ES-I3 (cell line): Measurements from ENCODE around the gene PTPN23.

ENCODE experiments used
- H3K36me3 ChIP-seq: 2 replicates; pipeline ENCODE4 v1.6.1; 2013; ENCODE audit warnings: mild to moderate bottlenecking, low read length, control low read depth, moderate library complexity; ENCODE audit not compliant: insufficient read depth
- H3K4me1 ChIP-seq: 2 replicates; pipeline ENCODE4 v1.6.1; 2013; ENCODE audit warnings: mild to moderate bottlenecking, control low read depth, low read length; ENCODE audit not compliant: insufficient read depth
- H3K9ac ChIP-seq: 2 replicates; pipeline ENCODE4 v1.6.1; 2013; ENCODE audit warnings: low read depth, mild to moderate bottlenecking, low read length, moderate library complexity
- H3K9me3 ChIP-seq: 2 replicates; pipeline ENCODE4 v1.6.1; 2013; ENCODE audit warnings: mild to moderate bottlenecking, low read length, moderate library complexity; ENCODE audit not compliant: control insufficient read depth, insufficient read depth

Gene PTPN23

GRCh38 chr3:47414666-47415587 is 34.1 kb downstream of the PTPN23 start:
- H3K9me3 ChIP-seq = no peaks in the 10 kb centered on the region
- H3K4me1 ChIP-seq = no peaks in the 10 kb centered on the region
- H3K9ac ChIP-seq = no peak overlapping the region
- H3K36me3 ChIP-seq = peaks cover 6% of the 10 kb centered on the region

GRCh38 chr3:47416041-47416440 is 35.2 kb downstream of the PTPN23 start:
- peaks cover 6% of the 10 kb centered on the region for H3K36me3 ChIP-seq
- no peaks in the 10 kb centered on the region for H3K4me1 ChIP-seq
- no peak overlapping the region for H3K9ac ChIP-seq
- H3K9me3 ChIP-seq = no peaks in the 10 kb centered on the region

GRCh38 chr3:47418167-47419082 is 37.6 kb downstream of the PTPN23 start:
- peaks cover 6% of the 10 kb centered on the region for H3K36me3 ChIP-seq
- H3K9ac ChIP-seq = no peak overlapping the region
- H3K9me3 ChIP-seq = no peaks in the 10 kb centered on the region
- 0 out of 2 replicates have a peak, but pooled peaks cover 3% of the 10 kb centered on the region for H3K4me1 ChIP-seq

GRCh38 chr3:47419083-47420043 is 38.5 kb downstream of the PTPN23 start:
- H3K4me1 ChIP-seq = 0 out of 2 replicates have a peak, but pooled peaks cover 3% of the 10 kb centered on the region
- H3K9me3 ChIP-seq = no peaks in the 10 kb centered on the region
- H3K9ac ChIP-seq = no peak overlapping the region
- no peaks in the 10 kb centered on the region; the same call in 1 of the 2 replicates for H3K36me3 ChIP-seq

GRCh38 chr3:47420044-47420430 is 39.2 kb downstream of the PTPN23 start:
- 0 out of 2 replicates have a peak, but pooled peaks cover 3% of the 10 kb centered on the region for H3K4me1 ChIP-seq
- no peaks in the 10 kb centered on the region for H3K9me3 ChIP-seq
- no peaks in the 10 kb centered on the region; the same call in 1 of the 2 replicates for H3K36me3 ChIP-seq
- no peak overlapping the region for H3K9ac ChIP-seq

- Histone ChIP-seq H3K9me3 (no peaks in the 10 kb centered on the region), H3K36me3 (no peaks in the 10 kb centered on the region; the same call in 1 of the 2 replicates), H3K9ac (no peak overlapping the region), H3K4me1 (0 out of 2 replicates have a peak, but pooled peaks cover 3% of the 10 kb centered on the region)
Observed at GRCh38 chr3:47420511-47421484, 40.0 kb downstream of the PTPN23 start.

- Histone ChIP-seq H3K9ac (no peak overlapping the region), H3K36me3 (peaks cover 3% of the 10 kb centered on the region)
Observed at GRCh38 chr3:47421741-47422649, 41.2 kb downstream of the PTPN23 start.

GRCh38 chr3:47422743-47423142 is 41.9 kb downstream of the PTPN23 start:
- Histone ChIP-seq H3K4me1 (0 out of 2 replicates have a peak, but pooled peaks cover 3% of the 10 kb centered on the region), H3K36me3 (peaks cover 3% of the 10 kb centered on the region; the same call in 1 of the 2 replicates), H3K9me3 (no peaks in the 10 kb centered on the region), H3K9ac (no peak overlapping the region)

More at GRCh38 chr3:47421741-47422649, 41.2 kb downstream of the PTPN23 start:
- Histone ChIP-seq H3K9me3 (no peaks in the 10 kb centered on the region), H3K4me1 (0 out of 2 replicates have a peak, but pooled peaks cover 3% of the 10 kb centered on the region)

GRCh38 chr3:47423548-47424145 is 42.8 kb downstream of the PTPN23 start:
- Histone ChIP-seq H3K9ac (no peak overlapping the region), H3K4me1 (0 out of 2 replicates have a peak, but pooled peaks cover 3% of the 10 kb centered on the region), H3K9me3 (no peaks in the 10 kb centered on the region), H3K36me3 (peaks cover 3% of the 10 kb centered on the region; the same call in 1 of the 2 replicates)

GRCh38 chr3:47424434-47425382 is 43.9 kb downstream of the PTPN23 start:
- Histone ChIP-seq H3K36me3 (peaks cover 5% of the 10 kb centered on the region; the same call in 1 of the 2 replicates), H3K9me3 (no peaks in the 10 kb centered on the region), H3K9ac (no peak overlapping the region), H3K4me1 (0 out of 2 replicates have a peak, but pooled peaks cover 3% of the 10 kb centered on the region)
